GM18520 (cell line): ENCODE results near the gene GTPBP1.

Experiments
- ATAC-seq: cut with Tn5 transposase; IDR thresholded peaks from one replicate; pipeline ENCODE4 v1.9.1; 2021; ENCODE audit not compliant: unreplicated experiment

Gene GTPBP1

DNA sequence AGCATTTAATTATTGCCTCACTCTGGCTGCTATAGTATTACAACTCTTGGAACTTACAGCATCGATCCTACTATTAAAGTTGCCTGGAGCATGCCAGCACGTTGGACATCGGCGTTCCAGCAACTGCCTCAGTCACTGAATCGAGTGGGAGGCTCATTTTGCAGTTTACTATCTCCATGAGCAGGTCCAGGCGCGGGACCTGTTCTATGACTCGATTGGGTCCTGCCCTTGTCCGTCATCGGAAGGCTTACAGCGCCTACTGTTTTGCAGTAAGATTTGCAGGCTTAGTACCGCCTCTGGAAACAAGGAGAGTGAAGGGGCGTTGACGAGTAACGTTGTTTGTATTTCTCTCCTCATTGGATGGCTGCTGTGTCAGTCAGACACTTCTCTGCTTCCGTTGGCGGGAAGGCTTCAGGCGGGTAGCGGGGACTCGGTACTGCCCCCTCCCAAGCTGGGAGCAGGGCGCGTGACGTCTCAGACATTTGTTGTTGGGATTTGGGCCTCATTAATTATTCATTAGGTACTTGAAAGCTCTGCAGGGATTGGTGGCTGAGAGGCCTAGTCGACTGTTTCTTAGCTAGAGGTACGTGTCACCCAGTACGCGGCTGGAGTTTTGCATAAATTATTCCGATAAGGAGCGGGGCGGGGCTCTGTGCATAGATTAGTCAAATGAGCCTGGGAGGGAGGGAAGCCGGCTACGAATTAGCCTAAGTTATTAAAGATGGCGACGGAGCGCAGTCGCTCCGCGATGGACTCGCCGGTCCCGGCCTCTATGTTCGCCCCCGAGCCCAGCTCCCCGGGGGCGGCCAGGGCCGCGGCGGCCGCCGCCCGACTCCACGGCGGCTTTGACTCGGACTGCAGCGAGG, at the start of gene GTPBP1:
GTPBP1 (plus strand) TSS at position 710 of the 866 bp plus-strand sequence; CDS start at position 722, 12 bp downstream.
- ATAC-seq: peak; percentile 57

DNA sequence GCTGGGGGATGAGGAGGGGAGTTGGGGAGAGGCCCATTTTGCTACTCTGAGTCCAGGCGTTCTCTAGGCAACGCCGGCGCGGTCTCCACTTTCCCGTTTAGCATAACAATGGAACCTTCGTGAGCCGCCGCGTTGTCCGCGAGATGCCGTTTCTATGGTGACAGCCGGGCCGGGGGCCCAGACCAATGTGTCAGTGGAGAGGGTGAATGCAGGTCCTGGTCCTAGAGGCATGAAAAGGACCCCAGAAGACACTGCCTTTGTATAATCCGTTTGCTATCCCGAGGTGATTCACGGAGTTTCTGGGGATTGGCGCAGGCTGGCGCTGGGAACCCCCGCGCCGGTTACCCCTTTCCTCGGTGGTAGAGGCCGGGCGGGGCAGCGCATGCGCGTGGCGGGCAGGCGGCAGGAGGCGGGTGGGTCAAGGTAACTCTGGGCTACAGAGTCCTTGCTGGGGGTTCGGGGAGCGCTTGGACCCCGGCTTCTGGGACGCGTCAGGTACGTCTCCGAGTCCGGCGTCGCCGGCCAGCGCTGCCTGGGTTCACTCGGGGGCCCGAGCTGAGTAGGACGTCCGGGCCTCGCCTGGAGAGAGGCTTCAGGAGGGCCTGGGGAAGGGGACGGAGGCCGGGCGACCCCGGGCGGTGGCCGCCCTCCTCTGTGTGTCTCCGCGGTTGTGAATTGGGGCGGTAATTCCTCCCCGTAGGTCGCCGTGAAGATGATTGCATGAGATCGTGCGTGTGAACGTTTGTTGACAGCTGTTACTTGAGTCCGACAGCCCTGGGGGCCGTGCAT, 49.3 kb upstream of the GTPBP1 start, which contains the start of the genes CBY1 and FAM227A:
CBY1 (plus strand) TSS at position 383 of the 789 bp plus-strand sequence. CDS start 11,417 bp downstream, outside the sequence.
FAM227A (minus strand) TSS at position 137 of the 789 bp plus-strand sequence. CDS start 6,224 bp downstream, outside the sequence.
- ATAC-seq: no peak

DNA sequence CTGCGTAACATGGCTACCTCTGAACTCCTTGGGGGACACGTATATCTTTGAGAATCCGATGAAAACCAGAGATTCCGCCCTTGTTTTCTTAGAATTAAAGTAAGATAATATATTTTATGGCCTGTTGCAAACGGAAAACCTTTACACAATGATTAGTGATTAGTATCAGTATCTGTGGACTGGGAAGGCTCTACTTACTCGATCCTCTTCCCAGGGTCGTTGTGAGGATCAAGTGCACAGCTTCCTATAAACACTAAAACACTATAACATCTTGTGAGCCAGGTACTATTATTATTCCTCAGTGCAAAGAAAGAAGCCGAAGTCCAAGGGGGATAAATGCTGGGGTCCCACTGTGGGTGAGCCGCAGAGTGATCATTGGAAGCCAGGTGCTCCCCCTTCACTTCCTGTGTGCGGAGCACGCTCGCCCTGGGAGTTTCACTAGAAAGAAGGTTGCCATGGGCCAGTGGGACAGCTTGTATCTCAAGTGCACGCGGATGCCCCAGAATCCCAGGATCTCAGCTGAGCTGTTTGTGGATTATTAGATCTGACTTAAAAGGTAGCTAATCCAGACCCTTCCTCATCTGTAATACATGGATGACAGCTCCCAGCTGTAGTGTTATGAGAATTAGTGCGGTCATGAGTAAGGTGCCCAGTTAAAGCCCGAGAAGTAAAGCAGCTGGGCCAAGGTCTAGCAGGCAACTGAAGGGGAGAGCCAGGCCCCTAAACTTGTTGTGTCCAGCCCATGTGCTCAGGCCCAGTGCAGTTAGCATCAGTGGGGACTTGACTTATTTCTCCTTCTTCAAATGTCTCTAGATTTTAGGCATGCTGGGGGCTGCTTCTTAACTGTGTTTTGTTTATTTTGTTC, 48.5 kb upstream of the GTPBP1 start:
- ATAC-seq: no peak

DNA sequence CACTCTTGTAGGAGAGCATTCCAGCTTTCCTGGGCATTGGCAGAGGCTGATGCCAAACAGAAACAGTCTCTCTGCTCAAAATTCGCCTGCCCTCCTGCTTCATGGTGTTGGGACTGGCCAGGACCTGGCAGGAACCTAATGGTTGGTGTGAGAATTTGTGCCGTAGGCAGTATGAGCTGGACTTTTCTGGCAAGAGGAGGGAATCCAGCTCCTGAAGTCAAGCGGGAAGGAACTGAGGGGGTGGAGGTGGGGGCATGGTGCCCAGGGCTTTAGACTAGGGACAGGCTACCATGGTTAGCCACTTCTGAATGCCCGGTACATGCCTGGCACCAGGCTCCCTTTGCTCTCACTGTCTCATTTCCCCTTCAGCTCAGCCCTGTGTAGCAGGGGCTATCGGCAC, 30.9 kb upstream of the GTPBP1 start:
- no peak for ATAC-seq

DNA sequence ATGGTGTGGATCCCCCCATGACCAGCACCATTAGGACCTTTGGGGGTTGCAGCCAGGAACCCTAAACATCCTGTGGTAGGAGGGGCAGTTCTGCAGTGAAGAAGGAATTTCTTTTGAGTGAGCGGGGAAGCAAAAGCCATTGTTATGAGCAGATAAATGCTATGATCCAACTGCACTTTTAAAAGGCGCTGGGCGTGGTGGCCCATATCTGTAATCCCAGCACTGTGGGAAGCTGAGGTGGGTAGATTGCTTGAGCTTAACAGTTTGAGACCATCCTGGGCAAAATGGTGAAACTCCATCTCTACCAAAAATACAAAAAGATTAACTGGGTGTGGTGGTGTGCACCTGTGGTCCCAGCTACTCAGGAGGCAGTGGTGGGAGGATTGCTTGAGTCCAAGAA, 29.9 kb upstream of the GTPBP1 start:
- ATAC-seq: no peak

DNA sequence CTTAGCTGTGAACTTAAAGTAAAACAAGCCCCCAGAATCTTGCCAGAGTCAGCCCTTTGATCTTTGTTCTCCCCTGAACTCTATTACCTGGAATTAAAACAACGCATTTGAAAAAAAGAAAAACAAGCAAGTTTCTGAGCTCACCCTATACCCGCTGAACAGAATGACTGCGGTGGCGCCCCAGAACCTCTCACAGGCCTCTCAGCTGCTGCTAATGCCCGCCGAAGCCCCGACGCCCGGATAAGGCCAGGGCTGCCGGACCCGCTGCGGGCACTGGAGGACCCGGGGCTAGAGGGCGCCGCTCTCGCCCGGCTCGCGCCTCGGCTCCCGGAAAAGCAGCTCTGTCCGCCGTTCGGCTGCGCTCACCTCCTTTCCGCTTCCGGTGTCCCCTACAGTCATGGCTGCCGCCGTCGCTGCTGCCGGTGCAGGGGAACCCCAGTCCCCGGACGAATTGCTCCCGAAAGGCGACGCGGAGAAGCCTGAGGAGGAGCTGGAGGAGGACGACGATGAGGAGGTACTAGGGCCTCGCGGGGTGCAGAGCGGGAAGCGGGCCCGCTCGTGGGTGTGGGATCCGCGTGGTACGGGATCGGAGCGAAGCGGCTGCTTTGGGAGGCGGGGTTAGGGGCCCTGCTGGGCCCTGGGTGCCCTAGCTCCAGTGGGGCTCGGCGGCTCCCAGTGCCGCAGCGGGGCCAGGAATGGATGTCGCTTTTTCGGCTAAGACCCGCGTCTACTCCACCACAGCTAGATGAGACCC, 24.0 kb upstream of the GTPBP1 start, which contains the start of gene TOMM22:
TOMM22 (plus strand) TSS at position 376 of the 754 bp plus-strand sequence; CDS start at position 398, 22 bp downstream.
- peak; percentile 94 for ATAC-seq

DNA sequence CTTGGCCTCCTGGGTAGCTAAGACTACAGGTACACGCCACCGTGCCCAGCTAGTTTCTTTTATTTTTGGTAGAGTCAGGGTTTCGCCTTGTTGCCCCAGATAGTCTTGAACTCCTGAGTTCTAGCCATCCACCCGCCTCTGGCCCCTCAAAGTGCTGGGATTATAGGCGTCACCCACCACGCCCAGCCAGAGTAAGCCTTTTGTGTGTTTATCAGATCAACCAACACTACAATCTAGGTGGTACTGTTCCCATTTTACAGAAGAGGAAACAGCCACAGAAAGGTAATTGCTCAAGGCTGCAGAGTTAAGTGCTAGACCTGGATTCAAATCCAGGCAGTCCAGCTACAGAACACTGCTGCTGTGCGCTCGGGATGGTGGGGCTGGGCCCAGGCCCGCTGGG, 20.8 kb upstream of the GTPBP1 start:
- no peak for ATAC-seq

DNA sequence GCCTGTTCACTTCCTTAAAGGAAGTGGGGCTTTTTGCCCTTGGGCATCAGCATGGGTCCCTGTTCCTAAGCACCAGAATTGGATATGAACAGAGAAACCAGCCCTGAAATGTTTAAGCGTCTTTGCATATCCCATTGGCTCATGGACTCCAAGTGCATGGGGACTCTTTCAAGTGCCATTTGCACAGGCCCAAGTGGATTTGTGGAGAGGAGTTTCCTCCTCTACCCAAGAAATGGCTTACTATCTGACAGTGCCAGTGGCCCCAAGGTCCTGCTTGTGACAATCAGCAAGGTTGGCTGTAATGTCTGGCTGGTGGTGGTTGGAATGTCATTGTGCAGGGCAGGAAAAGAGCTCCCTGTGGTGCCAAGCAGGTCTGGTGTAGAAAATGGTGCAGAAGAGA, 20.0 kb upstream of the GTPBP1 start:
- no peak for ATAC-seq

DNA sequence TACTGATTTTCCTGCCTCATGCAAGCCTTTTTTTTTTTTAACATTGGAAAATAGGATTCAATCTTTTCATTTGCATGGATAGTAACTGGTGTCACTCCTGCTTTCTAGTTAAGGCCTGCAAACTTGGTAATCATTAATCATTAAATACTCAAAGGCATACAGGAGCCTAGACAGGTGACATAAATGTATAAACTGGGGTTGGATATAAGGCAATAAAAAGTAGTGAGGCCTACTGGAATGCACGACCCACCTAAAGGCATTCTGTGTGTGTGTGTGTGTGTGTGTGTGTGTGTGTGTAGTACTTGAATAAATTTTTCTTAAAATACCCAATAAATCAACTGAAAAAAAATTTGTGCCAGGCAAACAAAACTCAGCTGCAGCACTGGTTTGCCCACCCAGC, 16.1 kb upstream of the GTPBP1 start:
- ATAC-seq: no peak

DNA sequence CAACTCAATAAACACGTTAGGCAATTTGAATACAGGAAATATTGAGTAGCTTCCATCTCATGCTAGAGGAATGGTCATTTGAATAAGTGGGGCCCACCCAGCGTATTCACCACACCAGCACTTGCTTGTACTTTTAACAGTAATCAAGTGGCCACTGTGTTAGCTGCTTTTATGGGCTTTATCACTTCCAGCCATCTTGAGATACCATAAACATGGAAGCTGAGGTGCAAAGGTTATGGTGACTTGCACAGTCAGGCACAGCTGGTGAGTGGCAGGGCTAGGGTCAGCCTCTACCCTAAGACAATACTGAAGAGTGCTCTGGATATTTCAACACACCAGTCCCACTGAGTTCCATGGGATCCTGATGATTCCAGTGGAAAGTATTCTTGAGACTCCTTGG, 11.7 kb upstream of the GTPBP1 start:
- no peak for ATAC-seq

DNA sequence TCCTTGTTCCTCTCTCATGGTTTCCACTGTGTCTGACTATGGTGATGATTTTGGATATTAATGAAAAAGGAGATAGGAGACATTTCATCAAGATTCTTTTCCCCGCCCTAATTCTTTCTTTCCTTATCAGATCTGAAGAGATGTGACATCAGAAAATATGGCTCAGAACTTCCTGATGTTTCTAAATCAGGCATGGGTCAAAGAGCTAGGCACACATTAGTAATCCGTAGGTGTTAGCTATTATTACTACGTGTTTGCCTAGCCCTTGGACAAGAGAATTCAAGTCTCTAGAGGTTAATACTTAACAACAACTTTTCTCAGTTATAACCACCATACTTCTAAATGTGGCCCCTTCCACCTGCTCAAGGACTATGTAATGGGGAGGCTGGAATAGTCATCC, 10.8 kb upstream of the GTPBP1 start:
- ATAC-seq: no peak

DNA sequence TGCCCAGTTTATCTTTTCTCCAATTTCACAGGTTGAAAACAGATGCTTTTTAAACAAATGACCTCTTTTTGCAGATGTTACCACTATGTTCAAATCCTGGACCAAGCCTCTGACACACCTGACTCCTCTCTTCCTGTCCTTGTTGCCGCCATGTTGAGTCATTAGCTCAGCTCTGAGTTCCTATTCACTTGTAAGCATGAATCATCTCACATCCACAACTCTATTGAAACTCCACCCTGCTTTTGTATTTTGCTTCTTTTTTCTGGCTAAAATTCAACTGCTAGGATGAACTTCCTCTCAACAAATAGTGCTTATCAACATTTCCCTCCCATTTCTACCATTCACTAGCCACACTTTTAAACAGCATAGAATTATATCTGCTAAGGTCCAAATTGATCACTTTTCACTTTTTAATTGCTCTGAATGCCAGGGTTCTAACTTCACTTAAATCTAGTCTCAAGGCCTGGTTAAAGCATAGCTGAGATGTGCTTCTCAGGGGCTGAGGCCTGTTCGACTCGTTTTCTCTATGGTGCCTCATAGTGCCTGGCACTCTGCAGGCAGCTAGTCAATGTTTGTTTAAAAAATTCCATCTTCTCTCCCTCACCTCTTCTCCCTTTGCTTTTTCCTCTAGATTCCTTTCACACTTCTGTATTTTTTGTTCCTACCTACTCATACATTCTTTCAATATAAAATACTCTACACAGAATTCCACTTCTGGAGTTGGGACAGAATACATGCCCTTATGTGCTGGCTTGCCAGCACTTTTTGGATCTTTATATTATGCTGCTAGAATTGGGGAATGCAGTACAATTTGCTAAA, 8.9 kb upstream of the GTPBP1 start:
- ATAC-seq: no peak

DNA sequence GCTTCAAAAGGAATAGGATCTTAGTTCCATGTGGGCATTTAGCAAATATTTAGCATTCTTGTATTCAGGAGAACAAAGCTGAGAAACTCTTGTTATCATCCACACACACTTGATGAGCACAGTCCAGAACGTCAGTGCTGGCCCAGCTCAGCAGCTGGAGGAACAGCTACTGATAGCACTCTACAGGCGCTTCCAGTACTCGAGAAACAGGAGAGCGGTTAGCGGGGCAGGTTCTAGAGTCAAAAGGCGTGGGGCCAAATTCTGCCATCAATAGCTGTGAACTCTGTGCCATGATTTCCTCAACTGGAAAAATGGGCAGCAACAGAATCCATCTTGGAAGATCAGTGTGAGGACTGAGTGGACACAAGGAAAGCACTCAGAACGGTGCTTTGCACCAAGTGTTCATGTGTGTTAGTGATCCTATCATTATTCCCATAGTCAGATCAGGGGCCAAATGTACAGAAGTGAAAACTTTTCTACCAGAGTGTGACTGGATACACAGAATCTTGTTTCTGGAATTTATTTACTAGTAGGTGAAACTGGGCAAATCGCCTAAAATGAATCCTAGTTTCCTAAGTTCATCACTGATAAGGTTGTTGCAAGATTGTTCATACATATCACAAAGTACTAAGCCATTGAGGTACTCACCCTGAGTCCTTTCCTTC, 8.2 kb upstream of the GTPBP1 start:
- no peak for ATAC-seq

DNA sequence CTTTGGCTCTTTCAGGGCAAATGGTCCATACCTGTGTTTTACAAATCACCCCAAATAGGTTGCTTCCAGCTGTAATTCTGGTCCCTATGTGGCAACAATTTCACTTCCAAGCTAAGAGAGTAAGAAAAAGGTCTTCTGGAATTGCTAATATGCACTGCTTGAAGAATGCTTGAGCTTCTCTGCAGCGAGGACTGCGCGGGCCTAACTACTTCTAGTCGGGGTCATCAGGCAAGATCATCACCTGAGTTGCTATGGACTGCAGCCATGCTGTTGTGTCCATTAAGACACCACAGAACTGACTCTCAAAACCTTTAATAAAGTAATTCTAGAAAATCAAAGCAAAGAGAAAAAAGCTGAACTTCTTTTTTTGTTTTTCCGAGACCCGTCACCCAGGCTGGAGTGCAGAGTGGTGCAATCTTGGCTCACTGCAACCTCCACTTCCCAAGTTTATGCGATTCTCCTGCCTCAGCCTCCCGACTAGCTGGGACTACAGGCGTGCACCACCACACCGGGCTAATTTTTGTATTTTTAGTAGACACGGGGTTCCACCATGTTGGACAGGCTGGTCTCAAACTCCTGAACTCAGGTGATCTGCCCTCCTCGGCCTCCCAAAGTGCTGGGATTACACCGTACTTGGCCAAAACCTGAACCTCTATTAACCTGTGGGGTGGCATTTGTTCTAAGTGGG, 7.2 kb upstream of the GTPBP1 start:
- no peak for ATAC-seq

DNA sequence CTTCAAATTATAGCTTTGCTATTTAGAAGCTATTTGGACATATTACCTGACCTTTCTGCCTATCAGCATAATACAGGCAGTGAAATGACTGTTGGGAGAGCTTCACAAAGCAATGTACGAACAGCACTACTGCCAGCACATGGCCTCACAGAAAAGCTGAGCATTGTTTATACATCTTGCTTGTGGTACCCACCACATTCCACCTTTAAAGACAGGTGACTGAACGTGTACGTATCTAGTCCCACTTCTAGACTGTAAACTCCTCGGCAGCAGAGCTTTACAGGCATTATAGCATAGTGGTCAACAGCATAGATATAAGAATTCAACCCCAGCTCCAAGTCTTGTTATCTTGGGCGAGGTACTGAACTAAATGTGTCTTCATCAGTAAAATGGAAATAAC, 6.6 kb upstream of the GTPBP1 start:
- no peak for ATAC-seq

DNA sequence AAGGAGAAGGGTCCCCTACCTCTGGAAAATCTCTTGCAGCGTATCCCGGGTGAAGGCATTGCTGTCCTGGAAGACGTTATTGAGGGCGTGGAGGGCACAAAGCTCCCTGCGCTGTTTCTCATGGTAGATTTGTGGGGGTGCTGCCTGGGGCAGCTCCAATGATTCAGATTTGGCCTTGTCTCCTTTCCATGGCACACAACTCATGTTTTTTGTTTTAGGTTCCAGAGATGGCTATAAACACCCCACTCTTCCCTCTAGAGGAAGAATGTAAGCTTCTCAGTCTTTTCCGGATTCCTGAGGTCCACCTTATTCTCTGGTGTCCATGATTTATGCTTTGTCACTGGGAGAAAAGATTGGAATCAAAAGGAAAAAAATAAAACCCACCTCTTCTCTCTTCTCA, 6.0 kb upstream of the GTPBP1 start:
- no peak for ATAC-seq

DNA sequence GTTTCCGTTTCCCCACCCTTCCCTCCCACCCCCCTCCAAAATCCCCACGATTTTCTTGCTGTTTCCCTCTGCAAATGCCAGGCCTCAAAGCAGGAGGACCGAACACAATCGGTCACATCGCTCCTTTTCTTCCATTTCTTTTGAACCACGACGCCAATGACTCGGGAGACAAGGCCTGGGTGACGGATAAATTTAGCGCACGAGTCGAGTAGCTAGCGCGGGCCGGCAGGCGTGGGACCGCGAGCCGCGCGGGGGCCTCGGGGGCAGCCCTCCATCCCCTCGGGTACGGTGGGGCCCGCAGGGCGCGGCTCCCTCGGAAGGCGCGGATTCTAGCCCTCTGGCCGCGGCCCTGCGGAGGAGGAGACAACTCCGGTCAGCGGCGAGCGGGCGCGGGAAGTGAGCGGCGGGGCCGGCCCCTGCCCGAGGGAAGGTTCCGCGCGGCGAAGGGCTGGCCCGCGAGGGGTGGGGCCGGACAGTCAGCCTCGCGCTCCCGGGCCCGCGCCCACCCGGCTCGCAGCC, 5.4 kb upstream of the GTPBP1 start:
- ATAC-seq: peak; percentile 17
